Activated CD4-positive, CD25-positive, alpha-beta regulatory T cell treated with anti-CD3 and anti-CD28 coated beads, Interleukin-2, amount 50 U/mL, for 24 hours (primary cell): ENCODE results near the gene SH3BP2.

Experiments used
- ATAC-seq, 2 donors: fragments of 150-1000 bp; cut with Tn5 transposase; one replicate each; pipeline ENCODE4 v1.10.0; 2021; ENCODE audit warnings: mild to moderate bottlenecking in 1 of 2, moderate library complexity in 1 of 2

Gene SH3BP2

GRCh38 chr4:2858451-2859217 is 65.7 kb downstream of the SH3BP2 start:
- no peak for ATAC-seq

- ATAC-seq, result no peak
These were observed 66.6 kb downstream of the SH3BP2 start for GRCh38 chr4:2859514-2859913.

DNA sequence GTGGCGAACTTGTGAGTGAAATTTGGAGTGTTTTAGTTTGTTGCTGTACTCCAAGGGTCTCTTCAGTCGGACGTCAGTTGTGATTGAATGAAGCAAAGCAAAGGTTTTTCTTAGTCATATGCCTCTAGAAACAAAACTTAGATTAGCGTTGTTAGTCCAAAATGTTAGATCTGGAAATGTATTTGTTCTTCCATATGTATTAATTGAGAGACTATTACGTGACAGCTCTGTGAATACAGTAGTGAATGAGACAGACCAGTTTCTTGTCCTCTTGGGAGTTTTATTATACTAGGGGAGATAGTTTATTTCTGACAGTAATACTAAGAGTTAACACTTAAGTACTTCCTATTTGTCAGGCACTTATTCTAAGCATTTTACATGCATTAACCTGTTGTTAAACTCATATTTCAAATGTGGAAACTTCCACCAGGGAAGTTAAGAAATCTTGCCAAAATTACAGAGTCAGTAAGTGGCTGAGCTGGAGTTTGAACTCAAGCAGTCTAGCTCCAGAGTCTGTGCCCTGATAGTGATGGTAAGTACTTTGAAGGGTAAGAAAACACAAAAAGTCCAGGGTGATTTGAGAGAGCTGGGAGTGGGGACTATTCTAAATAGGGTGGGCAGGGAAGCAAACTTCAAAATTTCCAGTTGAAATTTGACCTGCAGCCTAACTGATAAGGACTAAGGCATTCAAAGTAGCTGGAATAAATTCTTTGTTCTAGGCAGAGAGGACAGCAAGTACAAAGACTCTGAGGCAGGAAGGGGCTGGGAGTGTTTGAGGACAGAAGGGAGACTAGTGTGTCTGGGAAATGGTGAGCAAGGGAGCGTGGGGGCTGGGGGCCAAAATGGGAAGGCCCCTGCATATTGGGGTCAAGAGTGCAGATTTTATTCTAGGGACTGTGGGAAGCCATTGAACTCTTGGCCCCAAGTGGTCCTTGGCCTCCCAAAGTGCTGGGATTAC is 67.8 kb downstream of the SH3BP2 start:
- ATAC-seq, result no peak

- ATAC-seq, result no peak
These were observed 68.9 kb downstream of the SH3BP2 start for GRCh38 chr4:2861631-2862436.

GRCh38 chr4:2862528-2862927 is 69.6 kb downstream of the SH3BP2 start:
- no peak for ATAC-seq

GRCh38 chr4:2863649-2864048 is 70.8 kb downstream of the SH3BP2 start:
- no peak for ATAC-seq

DNA sequence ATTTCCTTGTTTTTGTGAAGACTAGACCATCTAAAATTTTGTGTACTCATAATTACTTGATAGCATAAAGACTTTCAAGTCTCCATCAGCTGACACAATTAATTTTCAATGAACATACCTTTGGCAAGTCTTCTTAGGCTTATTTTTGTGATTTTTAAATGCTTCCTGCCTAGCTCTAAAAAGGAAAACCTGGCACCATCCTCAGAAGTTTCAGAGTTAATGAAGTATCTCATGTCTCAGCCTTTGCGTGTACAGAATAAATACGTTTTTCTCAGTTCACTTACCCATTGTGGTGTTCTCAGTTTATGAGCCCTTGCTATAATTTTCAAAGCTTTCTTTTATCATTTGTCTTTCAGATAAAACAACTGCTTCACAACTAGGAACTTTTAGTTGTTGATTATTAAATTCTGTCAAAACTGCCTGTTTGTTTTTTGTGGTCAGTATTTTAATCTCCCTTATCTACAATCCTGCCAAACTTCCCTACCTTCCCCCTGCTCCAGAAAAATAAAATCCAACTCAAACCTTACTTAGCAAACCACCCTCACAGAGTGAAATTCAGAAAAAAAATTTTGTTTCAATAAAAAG is 72.4 kb downstream of the SH3BP2 start:
- ATAC-seq, result no peak

DNA sequence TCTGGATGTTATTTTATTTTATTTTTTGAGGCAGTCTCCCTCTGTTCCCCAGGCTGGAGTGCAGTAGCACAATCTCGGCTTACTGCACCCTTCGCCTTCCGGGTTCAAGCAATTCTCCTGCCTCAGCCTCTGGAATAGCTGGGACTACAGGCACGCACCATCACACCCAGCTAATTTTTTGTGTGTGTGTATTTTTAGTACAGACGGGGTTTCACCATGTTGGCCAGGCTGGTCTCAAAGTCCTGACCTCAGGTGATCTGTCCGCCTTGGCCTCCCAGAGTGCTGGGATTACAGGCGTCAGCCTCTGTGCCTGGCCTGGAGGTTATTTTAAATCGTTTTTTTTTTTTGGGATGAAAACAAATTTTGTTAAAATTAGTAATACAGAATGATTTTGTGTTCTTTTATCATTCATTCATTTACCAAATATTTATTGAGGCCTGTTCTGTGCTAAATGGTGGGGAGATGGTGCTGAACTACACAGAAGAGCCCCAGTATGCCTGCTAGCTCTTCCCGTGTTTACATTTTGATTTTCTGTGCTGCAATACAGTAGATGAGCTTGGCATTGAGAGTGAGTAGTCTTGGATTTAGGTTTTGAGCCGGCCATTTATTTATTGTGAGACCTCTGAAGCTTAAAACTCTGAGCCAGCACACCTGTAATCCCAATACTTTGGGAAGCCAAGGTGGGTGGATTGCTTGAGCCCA is 73.4 kb downstream of the SH3BP2 start:
- ATAC-seq, result no peak

DNA sequence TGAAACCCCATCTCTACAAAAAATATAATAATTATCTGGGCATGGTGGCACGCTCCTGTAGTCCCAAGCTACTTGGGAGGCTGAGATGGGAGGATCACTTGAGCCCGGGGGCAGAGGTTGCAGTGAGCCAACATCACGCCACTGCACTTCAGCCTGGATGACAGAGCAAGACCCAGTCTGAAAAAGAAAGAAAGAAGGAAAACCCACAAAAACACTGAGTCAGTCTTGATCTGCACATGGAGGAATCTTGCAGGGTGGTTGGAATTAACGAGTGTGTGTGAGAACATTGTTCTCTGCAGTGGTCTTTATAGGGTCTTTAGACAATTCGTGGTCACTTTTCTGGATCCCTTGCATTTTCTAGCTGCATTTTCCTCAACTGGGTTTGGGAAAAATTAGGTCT is 74.0 kb downstream of the SH3BP2 start:
- ATAC-seq, result peak in 1 of 2 donors; percentile 48

DNA sequence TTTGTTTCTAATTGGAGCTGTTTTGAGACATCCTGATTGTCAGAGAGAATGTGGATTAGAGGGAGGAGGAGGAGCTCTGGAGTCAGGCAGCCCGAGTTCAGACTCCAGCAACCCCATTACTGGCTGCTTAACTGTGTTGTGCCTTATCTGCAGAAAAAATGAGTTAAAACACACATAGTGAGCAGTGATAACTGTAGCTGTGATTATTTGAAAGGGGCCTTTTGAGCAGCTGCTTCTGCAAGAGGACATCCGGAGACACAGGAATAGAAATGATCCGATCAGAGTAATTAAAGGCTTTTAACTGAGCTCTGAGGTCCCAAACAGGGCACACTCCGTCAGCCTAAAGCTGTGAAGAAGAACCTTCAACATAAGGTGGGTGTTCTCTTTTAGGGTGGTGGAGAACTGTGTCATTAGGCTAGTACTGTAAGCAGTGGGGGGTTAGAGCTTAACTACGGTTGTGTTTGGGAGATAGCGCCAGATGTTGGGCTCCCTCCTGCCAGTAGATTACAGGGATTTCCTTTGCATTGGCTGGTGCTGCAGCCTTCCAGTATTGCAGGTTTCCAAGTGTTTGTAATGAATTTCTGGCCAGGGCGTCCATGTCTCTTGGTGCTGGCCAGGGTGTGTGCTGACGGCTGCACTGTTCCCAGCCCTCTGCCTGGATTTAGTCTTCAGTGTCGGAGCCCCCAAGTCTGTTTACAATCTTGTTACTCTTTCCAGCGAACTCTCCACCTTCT is 75.0 kb downstream of the SH3BP2 start:
- ATAC-seq, result no peak

DNA sequence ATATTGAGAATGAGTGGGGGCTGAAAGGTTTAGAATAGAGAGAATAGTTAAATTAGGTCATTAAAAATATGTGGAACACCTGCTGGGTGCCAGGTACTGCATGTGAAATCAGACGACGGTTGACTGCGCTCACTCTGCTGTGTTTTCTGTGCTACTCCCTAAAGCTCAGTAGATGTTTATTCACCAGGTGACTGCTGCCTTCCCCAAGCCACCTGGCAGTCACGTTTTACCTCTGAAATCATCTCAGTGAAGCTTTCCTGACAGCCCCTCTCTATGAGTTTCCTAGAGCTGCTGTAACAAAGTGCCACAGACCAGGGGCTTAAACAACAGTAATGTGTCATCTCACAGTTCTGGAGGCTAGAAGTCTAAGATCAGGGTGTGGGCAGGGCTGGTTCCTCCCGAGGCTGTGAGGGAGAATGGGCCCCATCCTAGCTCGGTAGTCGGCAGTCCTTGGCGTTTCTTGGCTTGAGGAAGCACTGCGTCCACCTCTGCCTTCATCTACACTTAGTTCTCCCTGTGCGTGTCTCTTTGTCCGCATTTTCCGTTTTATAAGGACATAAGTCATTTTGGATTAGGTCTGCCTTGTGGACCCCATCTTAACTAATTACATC is 76.1 kb downstream of the SH3BP2 start:
- ATAC-seq, result peak in 1 of 2 donors; percentile 20

DNA sequence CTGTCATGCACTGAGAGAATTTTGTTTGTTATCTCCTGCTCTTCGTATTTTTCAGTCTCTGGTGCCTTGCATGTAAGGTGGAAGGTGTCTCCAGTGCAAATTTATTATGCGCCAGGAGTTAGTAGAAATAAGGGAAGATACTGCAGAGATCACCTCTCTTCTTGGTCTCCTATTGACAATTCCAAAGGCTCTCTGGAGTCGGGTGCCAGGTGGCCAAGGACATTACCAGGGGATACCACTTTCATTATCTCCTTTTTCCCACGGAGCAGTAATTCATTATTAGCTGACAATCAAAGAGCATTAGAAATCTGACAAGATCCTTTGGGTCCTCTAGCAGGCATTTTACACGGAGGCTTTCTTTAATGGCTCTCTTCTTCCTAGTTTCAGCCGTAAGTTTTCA is 76.8 kb downstream of the SH3BP2 start:
- no peak for ATAC-seq

DNA sequence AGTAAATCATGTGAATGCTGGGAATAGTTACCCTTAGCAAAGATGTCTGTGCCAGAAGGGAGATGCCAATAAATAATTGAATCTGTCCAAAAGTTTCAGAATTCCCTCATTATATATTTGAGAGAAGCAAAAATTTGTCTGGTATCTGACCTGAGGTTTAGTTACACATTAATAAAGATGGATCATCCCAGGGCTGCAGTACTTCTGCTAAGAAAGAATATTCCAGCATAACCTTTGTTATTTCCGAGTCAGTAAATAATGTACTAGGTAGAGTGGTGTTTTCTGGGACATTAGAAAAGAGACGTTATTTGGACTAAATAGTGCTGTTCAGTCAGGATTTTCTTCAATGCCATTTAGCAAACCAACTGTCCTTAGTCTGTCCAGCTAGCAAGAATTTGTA is 77.2 kb downstream of the SH3BP2 start:
- ATAC-seq, result no peak

- no peak for ATAC-seq
These were observed 78.6 kb downstream of the SH3BP2 start for GRCh38 chr4:2871466-2871865.

DNA sequence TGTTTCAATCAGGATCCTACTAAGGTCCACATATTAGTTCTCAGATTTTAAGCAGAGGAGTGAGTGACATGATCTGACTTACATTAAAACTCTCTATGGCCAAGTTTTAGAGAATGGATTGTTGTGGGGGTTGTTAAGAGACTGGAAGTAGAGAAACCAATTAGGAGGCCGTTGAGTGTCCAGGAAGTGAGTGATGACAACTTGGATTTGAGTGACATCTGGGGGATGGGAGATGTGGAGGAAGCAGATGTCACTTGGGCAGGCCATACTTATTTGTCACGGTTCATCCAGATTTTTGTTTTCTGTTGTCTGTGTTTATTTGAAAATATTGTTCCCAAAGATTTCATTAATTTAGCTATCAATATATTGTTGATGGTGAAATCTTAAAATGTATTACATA is 79.0 kb downstream of the SH3BP2 start:
- ATAC-seq, result peak; percentile 46 to 49

DNA sequence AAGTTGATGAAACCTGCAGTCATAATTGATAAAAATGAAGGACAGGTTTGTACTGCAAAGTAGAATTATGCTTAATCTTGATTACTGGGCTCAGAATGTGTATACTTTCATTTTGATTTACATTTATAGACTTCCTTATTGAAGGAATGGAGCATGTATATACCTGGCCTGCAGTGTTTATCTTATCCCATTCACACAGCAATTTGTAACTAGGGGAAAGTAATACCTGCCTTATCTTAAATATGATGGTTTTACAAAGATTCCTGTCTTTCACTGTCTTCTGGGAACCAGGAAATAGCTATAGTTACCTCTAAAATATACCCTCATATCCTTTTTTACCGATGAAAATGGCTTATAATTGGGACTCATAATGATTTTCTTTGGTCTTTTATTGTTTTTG is 80.4 kb downstream of the SH3BP2 start:
- ATAC-seq, result no peak

DNA sequence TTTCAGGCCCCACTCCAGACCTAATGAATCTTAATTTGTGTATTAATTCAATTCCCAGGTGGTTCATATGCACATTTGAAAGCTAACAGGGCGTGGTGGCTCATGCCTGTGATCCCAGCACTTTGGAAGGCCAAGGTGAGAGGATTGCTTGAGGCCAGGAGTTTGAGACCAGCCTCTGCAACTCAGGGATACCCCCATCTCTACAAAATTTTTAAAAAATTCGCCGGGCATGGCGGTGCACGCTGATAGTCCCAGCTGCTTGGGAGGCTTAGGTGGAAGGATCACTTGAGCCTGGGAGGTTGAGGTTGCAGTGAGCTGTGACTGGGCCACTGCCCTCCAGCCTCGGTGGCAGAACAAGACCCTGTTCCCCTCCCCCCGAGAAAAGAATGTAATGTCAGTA is 82.0 kb downstream of the SH3BP2 start:
- no peak for ATAC-seq

DNA sequence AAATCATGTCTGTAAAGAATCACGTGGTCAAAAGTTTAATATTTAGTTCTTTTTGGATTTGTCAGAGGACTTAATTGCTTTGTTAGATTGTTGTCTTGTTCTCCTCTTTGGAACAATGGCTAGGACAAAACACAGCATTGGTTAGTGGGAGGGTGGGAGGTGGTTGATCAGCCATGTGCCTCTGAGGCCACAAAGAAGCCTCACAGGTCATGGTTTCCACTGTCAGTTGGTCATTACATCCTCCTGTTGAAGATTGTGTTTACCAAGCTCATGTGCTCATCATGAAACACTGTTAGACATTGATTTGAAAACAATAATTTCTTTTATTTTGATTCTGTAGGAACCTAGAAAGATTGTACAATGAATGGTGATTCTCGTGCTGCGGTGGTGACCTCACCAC is 82.7 kb downstream of the SH3BP2 start:
- ATAC-seq, result peak in 1 of 2 donors; percentile 45

- peak in 1 of 2 donors; percentile 36 for ATAC-seq
These were observed 85.5 kb downstream of the SH3BP2 start for GRCh38 chr4:2878346-2878745.

DNA sequence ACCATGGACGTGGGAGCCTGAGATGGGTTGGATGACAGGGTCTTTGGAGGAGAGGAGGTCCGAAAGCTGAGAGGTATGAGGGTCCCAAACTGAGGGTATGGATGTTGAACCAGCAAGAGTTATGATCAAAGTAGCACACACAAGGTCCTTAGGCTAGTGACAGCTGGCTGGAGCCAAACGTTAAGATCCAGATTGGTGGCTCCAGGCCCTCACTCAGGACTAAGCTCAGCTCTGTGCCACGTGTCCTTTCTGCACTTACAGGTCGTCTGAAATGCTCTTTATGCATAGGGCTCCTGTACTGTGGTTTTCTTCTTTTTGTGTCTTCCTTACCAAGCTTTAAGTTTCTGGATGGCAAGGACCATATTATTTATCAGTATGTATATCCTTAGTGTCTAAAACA is 86.1 kb downstream of the SH3BP2 start:
- no peak for ATAC-seq

- ATAC-seq, result no peak
These were observed 88.5 kb downstream of the SH3BP2 start for GRCh38 chr4:2881431-2881830.
